Mucosa of descending colon (tissue), 3 donors: ENCODE data around the gene GYPA. TPM values are rescaled to one million over a fixed set of nuclear protein-coding genes. Genes with fewer than 3 reads are reported as not detected.

Experiments used
- total RNA-seq, 3 donors: library from RNA; stranded (reverse); fragmentation: NEBNext Ultra II Directional in 2 of 3; extraction: Animal tissue kit (Norgen Biotek cat#: 25700) in 2 of 3; gene quantifications; one replicate each; pipeline versions ENCODE4 v1.2.1 to v1.2.4, GENCODE V29; 2021 to 2023
- donor health status: DM: no; HTN: no; CAD: no; lungs with moderate emphysema.
- donor health status: DM: no; HTN: no; CAD: no.
- donor health status: DM: no; HTN: yes; CAD: no.

Gene GYPA
- total RNA-seq, 3 donors from 2014 or later: not detected

Other genes with a start within 250 kb of the GYPA start
- under 1 TPM in 1 of 3 donors, not detected in 2; 0.66 TPM for gene GYPE, start 235.2 kb downstream of the GYPA start, total RNA-seq
- gene GYPB, start 121.3 kb downstream of the GYPA start, total RNA-seq: not detected